GM18951 (cell line): ENCODE data around the gene SPAG16.

ENCODE experiments used
- POLR2A ChIP-seq: IDR thresholded peaks from 4 replicates; pipeline ENCODE4 v1.6.1; 2011; ENCODE audit warnings: mild to moderate bottlenecking; ENCODE audit not compliant: insufficient read length, insufficient read depth; ENCODE audit errors: extremely low read depth
- in situ Hi-C: fragments of 300-500 bp; cut with MboI; formaldehyde crosslinking; loops from one replicate; pipeline ENCODE4 v1.12.0; 2022; ENCODE audit warnings: low sequenced_read_pairs, mixed read lengths, inconsistent platforms; ENCODE audit not compliant: unreplicated experiment

Gene SPAG16

DNA sequence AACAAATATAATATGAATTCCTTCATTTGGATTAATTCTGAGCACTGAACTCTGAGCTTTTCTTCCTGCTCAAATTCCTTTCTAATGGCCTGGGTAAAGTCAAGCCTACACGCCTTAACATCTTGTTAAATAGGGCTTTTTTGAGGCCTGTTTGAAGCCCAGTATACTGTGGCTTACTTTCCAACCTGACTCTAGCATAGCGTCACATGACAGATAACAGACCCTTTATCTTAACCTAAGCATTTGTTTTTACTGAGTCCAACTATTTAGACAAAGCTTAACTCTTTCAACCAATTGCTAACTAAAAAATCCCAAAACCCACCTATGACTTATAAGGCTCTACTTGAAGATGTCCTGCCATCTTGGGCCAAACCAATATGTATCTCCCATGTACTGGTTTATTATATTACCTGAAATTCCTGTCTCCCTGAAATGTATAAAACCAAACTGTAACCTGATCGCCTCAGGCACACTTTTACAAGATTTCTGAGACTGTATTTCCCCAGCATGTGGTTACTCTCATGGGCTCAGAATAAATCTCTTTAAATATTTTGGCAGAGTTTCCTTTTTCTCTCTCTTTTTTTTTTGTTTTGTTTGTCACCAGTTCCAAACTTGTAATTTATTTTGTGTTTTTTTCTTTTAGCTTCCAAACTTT, 855.5 kb downstream of the SPAG16 start:
- in situ Hi-C loops = no loop called here
- TF ChIP-seq POLR2A = no peak

DNA sequence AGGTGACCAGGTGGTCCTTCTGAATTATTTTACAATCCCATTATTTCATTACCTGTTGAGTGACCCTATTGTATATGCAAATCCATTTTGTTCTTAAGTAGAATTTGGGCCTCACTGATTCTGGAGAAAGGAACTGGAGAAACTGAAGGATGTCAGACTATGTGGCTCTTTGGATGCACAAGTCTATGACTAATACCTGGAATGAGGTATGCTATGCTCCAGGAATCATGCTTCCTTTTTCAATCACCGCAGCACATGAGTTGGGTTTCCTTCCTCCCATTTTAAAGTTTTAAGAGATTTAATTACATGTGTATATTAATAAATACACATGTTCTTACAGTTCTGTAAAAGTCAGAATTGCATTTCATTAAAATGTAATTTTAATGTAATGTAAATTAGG, 872.7 kb downstream of the SPAG16 start:
- in situ Hi-C loops = no loop called here
- TF ChIP-seq POLR2A = no peak

DNA sequence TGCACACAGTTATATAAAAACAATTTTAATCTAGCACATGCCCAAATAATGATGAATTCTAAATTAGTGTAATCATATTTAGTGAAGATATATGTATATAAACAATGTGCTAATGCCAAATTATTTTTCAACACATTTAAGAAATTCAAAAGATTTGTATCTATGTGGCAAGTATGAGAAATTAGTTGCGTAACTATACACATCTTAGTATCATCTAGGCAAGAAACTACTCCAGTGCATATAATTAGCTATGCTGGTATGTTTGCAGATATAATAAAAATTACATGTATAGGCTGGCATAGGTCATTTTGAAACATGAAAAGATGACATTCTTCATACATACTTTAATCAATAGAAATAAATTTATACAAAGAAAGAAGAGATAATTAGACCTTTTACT, 874.6 kb downstream of the SPAG16 start:
- in situ Hi-C loops = no loop called here
- TF ChIP-seq POLR2A = no peak

DNA sequence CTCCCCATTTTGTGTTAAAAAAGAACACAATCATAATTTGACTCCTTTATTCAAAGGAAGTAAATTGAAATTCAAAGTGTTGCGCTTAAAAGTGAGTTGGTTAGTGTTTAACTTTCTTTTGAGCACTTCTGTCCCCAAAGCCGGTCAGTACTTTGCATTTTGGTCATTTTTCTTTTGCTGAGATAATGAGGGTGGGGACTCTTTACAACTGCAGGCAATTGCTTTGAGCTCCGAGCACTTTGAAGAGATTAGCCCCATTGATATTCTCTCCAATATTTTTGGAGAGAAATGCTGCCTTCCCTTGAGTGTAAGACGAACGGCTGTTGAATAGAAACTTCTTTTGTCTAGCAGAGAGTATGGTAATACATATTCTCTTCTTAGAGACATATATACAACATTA, 885.0 kb downstream of the SPAG16 start:
- TF ChIP-seq POLR2A = no peak
- in situ Hi-C loops = no loop called here

DNA sequence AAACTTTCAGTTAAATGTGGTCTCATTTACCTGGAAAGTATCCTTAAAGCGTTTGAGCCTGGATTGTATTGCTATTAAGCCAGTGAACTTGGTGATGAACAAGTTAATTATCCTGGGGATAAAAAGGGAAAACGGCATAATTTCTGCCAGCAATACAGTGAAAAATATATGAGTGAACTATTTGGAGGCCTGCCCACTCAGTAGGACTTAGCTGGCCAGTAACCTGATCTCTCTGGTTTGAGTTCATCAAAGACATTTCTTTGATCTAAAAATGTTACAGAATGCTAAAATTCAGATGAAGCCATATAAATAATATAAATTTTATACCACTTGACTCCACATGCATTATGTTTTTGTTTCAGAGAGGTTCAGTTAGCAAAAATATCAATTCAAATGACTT, 885.5 kb downstream of the SPAG16 start:
- in situ Hi-C loops = no loop called here
- no peak for TF ChIP-seq POLR2A

DNA sequence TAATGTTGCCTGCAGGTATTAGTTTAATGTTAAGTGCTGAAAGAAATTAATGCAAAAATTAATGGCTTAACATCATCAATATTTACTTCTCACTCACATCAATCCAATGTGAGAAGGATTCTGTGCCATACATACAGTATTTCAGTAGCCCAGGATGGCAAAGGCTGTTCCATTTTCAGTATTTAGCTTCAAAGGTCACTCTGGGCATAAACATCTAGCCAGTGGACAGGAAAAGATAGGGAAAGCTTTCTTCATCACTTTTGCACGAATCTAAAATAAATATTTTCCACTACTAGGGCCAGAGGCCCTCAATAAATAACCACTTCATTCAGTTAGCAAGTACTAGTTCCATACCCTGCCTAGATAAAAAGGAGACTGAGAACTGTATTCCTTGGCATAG, 890.3 kb downstream of the SPAG16 start:
- TF ChIP-seq POLR2A = no peak
- in situ Hi-C loops = no loop called here

DNA sequence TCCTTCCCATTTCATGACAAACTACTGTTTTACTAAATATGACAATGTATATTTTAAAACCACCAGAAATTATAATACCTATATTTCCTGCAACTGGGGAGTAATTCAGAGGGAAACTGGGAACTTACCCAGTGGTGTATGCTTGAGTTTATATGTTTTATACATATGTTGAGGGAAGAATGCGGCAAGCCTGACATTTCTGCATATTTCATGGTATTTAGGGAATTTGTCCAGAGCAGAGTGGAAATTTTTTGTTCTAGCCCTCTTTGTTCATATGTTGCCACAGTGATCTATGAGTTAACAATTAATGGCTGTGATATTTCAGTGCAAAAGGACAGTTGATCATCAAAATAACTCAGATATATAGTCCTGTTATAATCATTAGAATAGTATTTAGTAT, 895.8 kb downstream of the SPAG16 start:
- no peak for TF ChIP-seq POLR2A
- in situ Hi-C loops = no loop called here

DNA sequence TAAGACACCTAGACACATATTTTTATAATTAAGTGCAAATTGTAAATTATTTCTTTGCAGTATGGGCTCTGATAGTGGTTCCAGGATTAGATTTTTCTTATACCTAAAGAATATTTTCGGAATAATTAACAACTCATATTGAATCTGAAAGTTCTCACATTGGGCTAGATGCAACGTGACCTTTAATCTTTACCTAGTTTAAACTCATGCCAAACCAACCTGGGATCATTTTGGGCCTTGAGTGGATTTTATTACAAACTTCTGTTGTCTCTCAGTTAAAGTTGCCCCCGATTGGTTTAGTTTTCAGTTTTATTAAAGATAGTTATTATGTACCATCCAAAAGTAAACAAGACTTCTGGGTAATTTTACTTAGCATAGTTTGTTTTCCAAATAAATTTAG, 896.4 kb downstream of the SPAG16 start:
- in situ Hi-C loops = no loop called here
- no peak for TF ChIP-seq POLR2A

DNA sequence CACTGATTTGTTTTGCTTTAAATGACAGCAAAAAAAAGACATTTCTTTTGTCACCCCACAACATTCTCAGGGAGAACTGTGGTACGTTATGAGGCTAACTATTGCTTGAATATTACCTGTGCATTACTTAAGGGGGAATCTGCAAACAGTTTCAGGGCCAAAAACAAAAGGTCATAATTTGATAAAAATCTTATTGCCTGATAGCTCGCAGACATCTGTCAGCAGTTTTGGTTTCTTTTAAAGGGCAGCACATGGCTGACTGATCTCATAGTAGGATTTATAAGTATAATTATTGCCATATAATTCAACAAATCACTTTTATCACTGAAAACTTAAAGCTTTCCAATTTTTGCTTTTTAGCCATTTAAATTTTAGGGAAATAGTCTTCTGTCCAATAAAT, 900.2 kb downstream of the SPAG16 start:
- no peak for TF ChIP-seq POLR2A
- in situ Hi-C loops = no loop called here

DNA sequence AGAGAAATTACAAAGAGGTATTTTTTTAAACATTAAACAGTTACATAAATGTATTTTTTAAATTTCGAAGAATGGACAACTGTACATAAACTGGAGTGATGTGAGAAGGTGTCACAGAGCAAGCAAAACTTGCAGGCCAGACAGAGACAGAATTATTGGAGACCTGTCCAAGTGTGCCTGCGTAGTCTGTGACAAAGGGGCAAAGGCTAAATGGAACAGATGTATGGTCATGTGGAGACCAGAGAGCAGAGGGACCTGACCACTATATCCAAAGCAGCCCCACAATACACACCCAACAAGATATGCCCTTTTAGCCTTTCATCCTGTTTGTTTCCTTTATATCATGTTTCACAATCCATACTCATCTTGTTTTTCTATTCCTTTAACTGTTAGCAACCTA, 901.3 kb downstream of the SPAG16 start:
- TF ChIP-seq POLR2A = no peak
- in situ Hi-C loops = no loop called here

DNA sequence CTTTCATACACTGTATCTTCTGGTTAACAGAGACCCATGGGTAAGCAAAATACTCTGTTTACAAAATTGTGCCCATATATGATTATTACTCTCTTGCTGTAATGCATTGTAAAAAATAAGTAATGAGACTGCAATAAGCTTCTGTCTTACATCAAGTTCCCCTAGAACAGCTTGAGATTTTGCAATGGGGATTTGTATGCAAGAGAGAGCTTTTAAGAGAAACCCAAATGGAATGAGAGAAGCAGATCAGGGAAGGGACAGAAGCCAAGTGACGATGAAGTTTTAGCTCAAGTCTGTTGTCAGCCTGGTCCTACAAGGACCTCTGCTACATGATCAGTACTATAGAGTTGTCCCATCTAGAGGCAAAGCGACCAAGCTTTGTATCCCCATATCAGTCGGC, 908.4 kb downstream of the SPAG16 start:
- in situ Hi-C loops = no loop called here
- no peak for TF ChIP-seq POLR2A

DNA sequence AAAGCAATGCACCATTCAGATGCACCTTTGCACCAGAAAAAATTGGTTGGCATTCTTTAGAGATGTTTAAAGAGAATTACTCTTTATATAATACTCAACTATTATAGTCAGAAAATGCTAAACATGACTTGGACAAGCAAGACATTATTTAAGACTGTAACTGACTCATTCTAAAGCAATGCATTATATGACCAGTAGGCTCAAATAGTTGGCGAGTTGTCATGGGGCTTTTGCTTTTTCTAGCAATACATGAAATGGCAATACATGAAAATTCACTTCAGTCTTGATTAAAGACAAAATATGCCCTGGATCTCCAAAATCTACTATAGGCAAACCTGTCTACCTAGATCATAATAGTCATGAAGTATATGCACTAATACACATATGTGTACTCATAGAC, 909.7 kb downstream of the SPAG16 start:
- no peak for TF ChIP-seq POLR2A
- in situ Hi-C loops = no loop called here

DNA sequence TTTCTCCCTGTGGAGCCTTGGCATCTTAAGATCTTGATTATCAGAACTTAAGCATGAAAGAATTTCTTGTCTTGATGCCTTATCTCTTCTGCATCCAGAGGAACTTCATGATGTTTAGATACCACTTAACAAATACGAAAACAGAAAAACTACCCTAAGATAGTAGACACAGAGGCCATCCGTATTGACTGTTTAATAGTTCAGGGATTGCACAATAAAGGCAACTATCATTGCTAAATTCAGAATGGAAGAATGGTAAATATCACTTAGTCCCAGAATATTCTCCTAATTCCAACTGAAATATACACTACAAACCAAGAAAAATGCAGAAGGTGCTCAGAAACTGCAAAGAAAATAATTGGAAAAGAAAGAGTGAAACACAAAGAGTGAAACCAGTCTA, 912.0 kb downstream of the SPAG16 start:
- in situ Hi-C loops = no loop called here

DNA sequence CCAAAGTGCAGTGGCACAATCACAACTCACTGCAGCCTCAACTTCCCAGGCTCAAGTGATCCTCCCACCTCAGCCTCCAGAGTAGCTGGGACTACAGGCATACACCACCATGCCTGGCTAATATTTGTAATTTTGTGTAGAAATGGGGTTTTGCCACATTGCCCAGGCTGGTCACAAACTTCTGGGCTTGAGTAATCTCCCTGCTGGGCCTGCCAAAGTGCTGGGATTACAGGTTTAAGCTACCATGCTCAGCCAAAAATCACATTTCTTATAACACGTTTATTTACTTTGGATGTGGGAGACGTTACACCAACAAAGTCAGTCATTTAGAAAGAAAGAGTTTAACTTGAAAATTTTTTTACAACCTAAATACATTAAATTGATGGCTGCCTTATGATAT, 917.6 kb downstream of the SPAG16 start:
- in situ Hi-C loops = no loop called here
- TF ChIP-seq POLR2A = no peak

More for the DNA sequence above, 912.0 kb downstream of the SPAG16 start:
- no peak for TF ChIP-seq POLR2A

DNA sequence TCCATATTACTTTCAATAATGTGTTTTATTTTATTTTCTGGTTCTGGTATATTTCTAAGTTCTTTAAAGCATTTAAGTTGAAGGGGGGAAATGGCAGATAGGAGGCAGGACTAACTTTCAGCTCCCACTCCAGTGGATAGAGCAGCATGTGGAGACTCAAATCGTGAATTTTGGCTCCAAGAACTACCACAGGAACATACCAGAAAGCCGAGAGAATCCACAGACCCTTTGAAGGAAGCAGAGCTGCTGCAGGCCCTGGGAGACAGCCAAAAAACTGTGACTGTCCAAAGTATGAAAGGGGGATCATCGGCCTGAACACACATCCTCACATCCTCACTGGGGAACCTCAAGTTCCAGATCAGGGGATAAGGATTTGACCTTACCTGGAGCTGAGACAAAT, 919.0 kb downstream of the SPAG16 start:
- in situ Hi-C loops = no loop called here
- no peak for TF ChIP-seq POLR2A

DNA sequence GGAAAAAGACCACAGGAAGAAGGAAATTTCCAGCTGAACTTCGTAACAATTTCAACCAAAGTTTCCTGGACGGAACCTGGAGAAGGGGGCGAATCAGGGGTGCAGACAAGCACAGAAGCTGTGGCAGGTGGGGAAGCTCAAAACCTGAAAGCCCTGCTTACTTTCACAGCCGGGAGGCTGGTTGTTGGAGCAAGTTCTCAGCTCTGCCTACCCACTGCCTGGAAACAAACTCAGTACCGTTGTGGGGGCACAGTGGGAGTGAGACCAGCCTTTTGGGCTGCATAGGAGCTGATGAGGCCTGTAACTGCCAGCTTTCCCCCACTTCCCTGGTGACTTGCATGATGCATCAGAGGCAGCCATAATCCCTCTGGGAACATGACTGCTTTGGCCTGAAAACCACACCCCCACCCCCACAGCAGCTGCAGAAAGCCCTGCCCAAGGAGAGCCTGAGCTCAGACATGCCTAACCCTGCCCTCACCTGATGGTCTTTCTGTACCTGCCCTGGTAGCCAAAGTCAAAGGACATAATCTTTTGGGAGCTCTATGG, 919.6 kb downstream of the SPAG16 start:
- no peak for TF ChIP-seq POLR2A
- in situ Hi-C loops = no loop called here
